ENCODE results near the gene FANCE.

Gene FANCE

GRCh38 chr6:35468980-35469750 is 17.0 kb downstream of the FANCE start:
- DNase-seq = no peak

GRCh38 chr6:35469751-35470662 is 17.9 kb downstream of the FANCE start:
- DNase-seq = no peak

- DNase-seq = no peak
These were observed 18.6 kb downstream of the FANCE start for GRCh38 chr6:35470663-35471120.

GRCh38 chr6:35471836-35472345 is 19.8 kb downstream of the FANCE start:
- no peak for DNase-seq

- DNase-seq = no peak
These were observed 21.1 kb downstream of the FANCE start for GRCh38 chr6:35473075-35473849.

- no peak for DNase-seq
These were observed 21.7 kb downstream of the FANCE start for GRCh38 chr6:35473850-35474130.

- no peak for DNase-seq
These were observed 22.2 kb downstream of the FANCE start for GRCh38 chr6:35474131-35474941.

- no peak for DNase-seq
These were observed 22.9 kb downstream of the FANCE start for GRCh38 chr6:35474942-35475570.

GRCh38 chr6:35475573-35475972 is 23.4 kb downstream of the FANCE start:
- no peak for DNase-seq

- DNase-seq = no peak
These were observed 23.9 kb downstream of the FANCE start for GRCh38 chr6:35476004-35476403.

GRCh38 chr6:35477028-35477427 is 24.9 kb downstream of the FANCE start:
- no peak for DNase-seq

- no peak for DNase-seq
These were observed 25.5 kb downstream of the FANCE start for GRCh38 chr6:35477551-35478179.

- DNase-seq = no peak
These were observed 26.1 kb downstream of the FANCE start for GRCh38 chr6:35478259-35478658.

- no peak for DNase-seq
These were observed 28.0 kb downstream of the FANCE start for GRCh38 chr6:35480176-35480575.

GRCh38 chr6:35481226-35481625 is 29.1 kb downstream of the FANCE start:
- DNase-seq = no peak

GRCh38 chr6:35483062-35483461 is 30.9 kb downstream of the FANCE start:
- no peak for DNase-seq

- no peak for DNase-seq
These were observed 31.4 kb downstream of the FANCE start for GRCh38 chr6:35483490-35483889.

- DNase-seq = no peak
These were observed 31.9 kb downstream of the FANCE start for GRCh38 chr6:35483893-35484645.

- no peak for DNase-seq
These were observed 32.8 kb downstream of the FANCE start for GRCh38 chr6:35484921-35485392.

GRCh38 chr6:35485402-35485877 is 33.3 kb downstream of the FANCE start:
- DNase-seq = no peak
